Subcutaneous abdominal adipose tissue (tissue), 5 donors: ENCODE results near the gene SMARCA5.

Experiments used
- H3K27ac ChIP-seq: one replicate; pipeline ENCODE4 v1.7.0; 2013; ENCODE audit warnings: low read depth, mild to moderate bottlenecking, inconsistent platforms, low read length, moderate library complexity
- H3K27me3 ChIP-seq, 5 donors: one replicate each; pipeline ENCODE4 v1.7.0; 2013; ENCODE audit warnings: low read length in 5 of 5, inconsistent platforms in 1 of 5; ENCODE audit not compliant: control insufficient read depth in 5 of 5, insufficient read depth in 4 of 5
- H3K36me3 ChIP-seq, 5 donors: one replicate each; pipeline ENCODE4 v1.7.0; 2013; ENCODE audit warnings: low read length in 5 of 5; ENCODE audit not compliant: control insufficient read depth in 5 of 5, insufficient read depth in 5 of 5
- H3K4me1 ChIP-seq, 5 donors: one replicate each; pipeline ENCODE4 v1.7.0; 2013; ENCODE audit warnings: low read length in 5 of 5, mild to moderate bottlenecking in 3 of 5, moderate library complexity in 1 of 5; ENCODE audit not compliant: control insufficient read depth in 5 of 5, insufficient read depth in 5 of 5
- H3K4me3 ChIP-seq, 5 donors: one replicate each; pipeline ENCODE4 v1.7.0; 2013; ENCODE audit warnings: low read length in 5 of 5, low read depth in 1 of 5
- H3K9ac ChIP-seq, 5 donors: one replicate each; pipeline ENCODE4 v1.7.0; 2013; ENCODE audit warnings: low read length in 5 of 5, mild to moderate bottlenecking in 4 of 5, moderate library complexity in 3 of 5
- H3K9me3 ChIP-seq, 5 donors: one replicate each; pipeline ENCODE4 v1.7.0; 2013; ENCODE audit warnings: low read length in 5 of 5; ENCODE audit not compliant: control insufficient read depth in 5 of 5
- donor health status: healthy.
- donor health status: healthy.
- donor health status: healthy.
- donor health status: healthy.
- donor health status: healthy.

SMARCA5 gene

GRCh38 chr4:143559757-143560147, 46.2 kb downstream of the SMARCA5 start:
- Histone ChIP-seq H3K36me3 (peaks cover 3 to 10% (median 8%) of the 10 kb centered on the region in 5 donors), H3K27ac (no peak overlapping the region), H3K4me3 (peak overlapping the region; percentile 73 to 93 (median 79)), H3K4me1 (peaks cover 2 to 16% (median 13%) of the 10 kb centered on the region in 5 donors), H3K9me3 (no peaks in the 10 kb centered on the region), H3K9ac (peak overlapping the region in 4 of 5 donors; percentile 49 to 72 (median 66)), H3K27me3 (no peaks in the 10 kb centered on the region)

- no peaks in the 10 kb centered on the region for H3K9me3 ChIP-seq
- peaks cover 2 to 7% (median 5%) of the 10 kb centered on the region in 5 donors for H3K4me1 ChIP-seq
- no peak overlapping the region for H3K4me3 ChIP-seq
- no peaks in the 10 kb centered on the region for H3K27me3 ChIP-seq
- H3K36me3 ChIP-seq: no peaks in the 10 kb centered on the region
- no peak overlapping the region for H3K27ac ChIP-seq
- H3K9ac ChIP-seq: no peak overlapping the region
Measured at GRCh38 chr4:143564472-143564871, 51.0 kb downstream of the SMARCA5 start.

- Histone ChIP-seq H3K27me3 (no peaks in the 10 kb centered on the region), H3K4me3 (no peak overlapping the region), H3K9ac (no peak overlapping the region), H3K27ac (no peak overlapping the region), H3K4me1 (no peaks in the 10 kb centered on the region), H3K9me3 (no peaks in the 10 kb centered on the region), H3K36me3 (no peaks in the 10 kb centered on the region)
Measured at GRCh38 chr4:143575331-143575730, 61.8 kb downstream of the SMARCA5 start.

GRCh38 chr4:143581331-143581946, 67.9 kb downstream of the SMARCA5 start:
- peaks cover 0 to 16% (median 0%) of the 10 kb centered on the region in 5 donors for H3K4me1 ChIP-seq
- H3K36me3 ChIP-seq: no peaks in the 10 kb centered on the region
- no peak overlapping the region for H3K27ac ChIP-seq
- no peaks in the 10 kb centered on the region for H3K27me3 ChIP-seq
- H3K9ac ChIP-seq: no peak overlapping the region
- H3K4me3 ChIP-seq: no peak overlapping the region
- H3K9me3 ChIP-seq: peaks cover 0 to 13% (median 4%) of the 10 kb centered on the region in 5 donors

GRCh38 chr4:143585548-143585947, 72.0 kb downstream of the SMARCA5 start:
- no peak overlapping the region for H3K27ac ChIP-seq

GRCh38 chr4:143586080-143586479, 72.6 kb downstream of the SMARCA5 start:
- Histone ChIP-seq H3K27ac (no peak overlapping the region), H3K9ac (no peak overlapping the region), H3K36me3 (no peaks in the 10 kb centered on the region), H3K4me1 (peaks cover 0 to 16% (median 0%) of the 10 kb centered on the region in 5 donors), H3K9me3 (peaks cover 0 to 13% (median 4%) of the 10 kb centered on the region in 5 donors), H3K4me3 (no peak overlapping the region), H3K27me3 (no peaks in the 10 kb centered on the region)

More at GRCh38 chr4:143585548-143585947, 72.0 kb downstream of the SMARCA5 start:
- H3K27me3 ChIP-seq: no peaks in the 10 kb centered on the region
- H3K9ac ChIP-seq: no peak overlapping the region
- peaks cover 0 to 18% (median 0%) of the 10 kb centered on the region in 5 donors for H3K4me1 ChIP-seq
- no peak overlapping the region for H3K4me3 ChIP-seq
- H3K9me3 ChIP-seq: peaks cover 0 to 13% (median 4%) of the 10 kb centered on the region in 5 donors
- H3K36me3 ChIP-seq: no peaks in the 10 kb centered on the region

- no peak overlapping the region for H3K9ac ChIP-seq
- peaks cover 0 to 5% (median 0%) of the 10 kb centered on the region in 5 donors for H3K4me1 ChIP-seq
- H3K27ac ChIP-seq: no peak overlapping the region
- no peak overlapping the region for H3K4me3 ChIP-seq
- no peaks in the 10 kb centered on the region for H3K27me3 ChIP-seq
- peaks cover 0 to 13% (median 4%) of the 10 kb centered on the region in 5 donors for H3K9me3 ChIP-seq
- no peaks in the 10 kb centered on the region for H3K36me3 ChIP-seq
Measured at GRCh38 chr4:143587703-143588102, 74.2 kb downstream of the SMARCA5 start.

- H3K27ac ChIP-seq: no peak overlapping the region
Measured at GRCh38 chr4:143597276-143597675, 83.8 kb downstream of the SMARCA5 start.

GRCh38 chr4:143598816-143599215, 85.3 kb downstream of the SMARCA5 start:
- Histone ChIP-seq H3K27ac (no peak overlapping the region), H3K9me3 (no peaks in the 10 kb centered on the region), H3K27me3 (no peaks in the 10 kb centered on the region), H3K9ac (no peak overlapping the region), H3K36me3 (no peaks in the 10 kb centered on the region), H3K4me3 (no peak overlapping the region), H3K4me1 (peaks cover 0 to 9% (median 0%) of the 10 kb centered on the region in 5 donors)

More at GRCh38 chr4:143597276-143597675, 83.8 kb downstream of the SMARCA5 start:
- no peaks in the 10 kb centered on the region for H3K27me3 ChIP-seq
- no peaks in the 10 kb centered on the region for H3K9me3 ChIP-seq
- H3K4me1 ChIP-seq: peaks cover 0 to 9% (median 0%) of the 10 kb centered on the region in 5 donors
- H3K9ac ChIP-seq: no peak overlapping the region
- no peaks in the 10 kb centered on the region for H3K36me3 ChIP-seq
- no peak overlapping the region for H3K4me3 ChIP-seq

GRCh38 chr4:143599827-143600226, 86.3 kb downstream of the SMARCA5 start:
- Histone ChIP-seq H3K27ac (no peak overlapping the region), H3K4me1 (peaks cover 0 to 9% (median 0%) of the 10 kb centered on the region in 5 donors), H3K9me3 (no peaks in the 10 kb centered on the region), H3K4me3 (no peak overlapping the region), H3K36me3 (no peaks in the 10 kb centered on the region), H3K27me3 (no peaks in the 10 kb centered on the region), H3K9ac (no peak overlapping the region)
